ENCODE results near the gene PIGV.
"Not testable (repeated sequence)": the region's sequence is repeated elsewhere in the genome, so short reads cannot be mapped to it uniquely, and the experiment has no call there.

The PIGV gene

DNA sequence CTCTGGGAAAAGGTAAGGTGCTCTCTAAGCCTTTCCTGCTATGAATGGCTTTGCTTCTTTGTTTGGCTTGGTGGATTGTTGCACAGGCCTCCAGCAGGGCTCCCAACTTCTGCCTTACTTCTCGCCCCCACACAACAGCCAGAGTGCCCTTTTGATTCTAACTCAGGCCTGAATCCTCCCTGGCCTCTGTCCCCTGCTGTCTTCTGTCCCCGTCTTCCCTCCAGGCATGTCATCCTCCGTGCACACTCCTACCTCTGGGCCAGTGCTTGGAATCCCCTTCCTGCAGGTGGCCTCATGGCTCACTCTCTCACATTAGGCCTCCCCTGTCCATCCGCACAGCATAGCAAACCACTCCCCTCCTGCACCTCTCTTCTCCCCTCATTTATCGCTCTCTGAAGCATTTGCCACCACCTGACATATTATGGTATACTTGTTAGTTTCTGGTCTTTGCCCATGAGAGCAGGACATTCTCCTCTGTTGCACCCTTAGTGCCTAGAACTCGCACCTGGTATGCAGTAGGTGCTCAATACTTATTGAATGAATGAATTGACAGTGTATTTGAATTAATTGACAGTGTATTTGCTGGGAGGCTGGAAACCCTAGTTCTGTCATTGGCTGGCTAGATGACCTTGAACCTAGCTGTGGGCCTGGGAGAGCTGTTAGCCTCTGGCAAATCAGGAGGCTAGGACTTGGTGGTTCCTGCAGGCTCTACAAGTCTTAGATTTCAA is 41.6 kb downstream of the PIGV start:
- in situ Hi-C loops (cut with HindIII; ENCODE audit: low sequenced_read_pairs) = no loop called here

DNA sequence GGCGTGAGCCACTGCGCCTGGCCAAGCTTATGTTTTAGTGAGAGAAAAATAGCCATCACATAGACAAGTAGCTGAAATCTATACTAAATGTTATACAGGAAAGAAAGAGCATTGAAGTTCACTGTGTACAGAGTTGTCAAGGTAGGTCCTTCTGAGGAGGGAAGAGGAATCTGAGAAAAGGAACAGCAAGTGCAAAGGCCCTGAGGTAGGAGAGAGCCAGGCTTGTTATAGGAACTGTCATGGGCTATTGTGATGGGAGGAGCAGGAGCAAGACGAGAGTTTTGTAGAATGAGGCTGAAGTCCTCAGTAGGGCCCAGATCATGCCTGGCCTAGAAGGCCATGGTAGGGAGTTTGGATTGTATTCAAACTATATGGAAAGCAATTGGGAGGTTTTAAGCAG is 43.3 kb downstream of the PIGV start:
- in situ Hi-C loops (cut with HindIII; ENCODE audit: low sequenced_read_pairs) = no loop called here

DNA sequence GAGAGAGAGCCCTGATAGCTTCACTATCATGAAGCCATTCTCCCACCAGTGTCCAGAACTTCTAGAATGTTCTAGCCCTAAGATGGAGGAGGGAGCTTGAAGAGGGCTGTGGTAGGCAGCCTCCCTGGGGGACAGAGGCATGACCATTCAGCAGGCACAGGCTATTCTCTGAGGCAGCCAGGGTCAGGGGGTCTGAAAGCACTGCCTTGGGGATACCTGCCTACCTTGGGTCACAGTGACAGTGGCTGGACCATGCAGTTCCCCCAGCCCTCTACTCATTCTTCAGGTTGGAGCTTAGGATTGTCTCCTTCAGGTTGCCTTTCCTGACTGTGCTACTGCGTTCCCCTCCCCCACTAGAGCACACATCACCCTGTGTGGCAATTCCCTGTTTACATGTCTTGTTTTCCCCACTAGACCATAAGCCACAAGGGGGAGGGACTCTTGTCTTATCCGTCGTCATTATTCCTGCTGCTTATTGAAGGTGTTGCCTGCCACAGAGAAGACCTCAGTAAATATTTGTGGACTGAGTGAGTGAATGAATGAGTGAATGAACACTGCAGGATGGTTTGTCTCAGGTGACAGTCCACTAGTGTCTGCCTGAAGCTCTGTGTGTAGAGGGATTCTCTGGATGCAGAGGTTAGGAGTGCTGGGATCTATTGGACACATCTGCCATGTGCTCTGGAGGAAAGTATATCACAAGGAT is 43.9 kb downstream of the PIGV start:
- in situ Hi-C loops (cut with HindIII; ENCODE audit: low sequenced_read_pairs) = no loop called here

DNA sequence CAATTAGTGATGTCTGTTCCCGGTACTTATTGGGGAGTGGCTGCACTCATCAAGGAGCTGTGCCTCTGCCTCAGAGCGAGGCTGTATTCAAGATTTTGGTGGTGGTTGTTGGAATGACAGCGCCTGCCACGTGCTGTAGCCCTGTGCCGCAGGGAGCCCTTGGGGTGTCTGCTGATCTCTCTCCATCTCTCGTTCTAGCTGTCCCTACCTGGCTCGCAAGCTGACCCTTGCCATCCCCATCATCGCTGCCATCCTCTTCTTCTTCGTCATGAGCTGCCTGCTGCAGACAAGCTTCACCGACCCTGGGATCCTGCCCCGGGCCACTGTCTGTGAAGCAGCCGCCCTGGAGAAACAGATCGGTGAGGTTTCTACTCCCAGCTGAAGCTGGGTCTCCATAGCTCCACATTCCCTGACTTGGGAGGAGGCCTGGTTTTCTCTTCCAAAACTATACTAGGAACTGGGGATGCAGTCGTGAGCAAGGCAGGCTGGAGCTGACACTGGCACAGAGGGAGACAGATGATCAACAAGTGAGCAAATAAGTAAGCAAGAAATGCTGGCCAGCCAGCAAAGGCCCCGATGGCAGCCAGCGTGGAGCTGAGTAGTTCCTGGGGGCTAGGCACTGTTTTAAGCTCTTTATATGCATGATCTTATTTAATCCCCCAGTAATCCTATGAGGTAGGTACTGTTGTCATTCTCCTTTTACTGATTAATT is 44.7 kb downstream of the PIGV start:
- in situ Hi-C loops (cut with HindIII; ENCODE audit: low sequenced_read_pairs) = no loop called here

DNA sequence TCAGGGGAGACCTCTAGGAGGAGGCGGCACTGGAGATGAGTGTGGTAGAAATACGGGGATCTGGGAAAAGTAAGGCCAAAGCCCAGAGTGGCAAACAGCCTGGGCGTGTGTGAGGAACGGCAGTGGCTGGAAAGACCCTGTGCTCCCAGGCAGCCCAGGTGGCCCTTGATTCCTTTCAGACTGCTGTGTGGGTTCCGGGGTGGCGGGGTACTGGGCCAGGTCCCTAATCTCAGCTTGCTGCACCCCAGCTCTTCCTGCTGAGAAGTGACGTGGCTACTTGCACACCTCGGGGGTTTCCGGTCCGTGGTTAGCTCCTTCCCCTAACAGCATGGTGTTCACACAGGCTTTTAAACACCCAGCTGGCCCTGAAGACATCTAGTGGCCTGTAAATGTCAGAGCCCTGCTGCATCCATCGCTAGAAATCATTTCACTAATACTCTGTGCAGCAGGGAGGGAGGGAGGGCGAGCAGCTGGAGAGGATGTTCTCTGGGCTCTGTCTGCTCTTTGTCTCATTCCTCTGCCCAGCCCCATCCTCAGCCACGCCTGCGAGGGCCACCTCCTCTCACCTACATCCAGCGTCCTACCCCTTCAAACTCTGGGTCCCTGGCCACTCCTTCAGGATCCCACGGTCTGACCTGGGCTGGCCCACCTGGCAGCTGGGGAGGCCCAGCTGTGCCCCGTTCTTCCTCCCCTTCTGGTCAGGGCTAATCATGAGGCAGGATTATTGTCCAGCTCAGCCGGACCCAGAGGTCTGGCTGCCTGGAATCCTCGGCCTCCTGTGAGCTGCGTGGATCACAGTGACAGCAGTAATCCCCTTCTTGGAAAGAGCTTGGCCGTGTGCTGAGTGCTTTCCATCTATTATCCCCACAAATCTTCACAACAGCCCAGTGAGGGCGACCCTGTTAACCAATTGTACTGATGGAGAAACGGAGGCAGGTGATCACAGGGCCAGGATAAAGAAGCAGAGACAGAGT is 46.0 kb downstream of the PIGV start:
- in situ Hi-C loops (cut with HindIII; ENCODE audit: low sequenced_read_pairs) = no loop called here

DNA sequence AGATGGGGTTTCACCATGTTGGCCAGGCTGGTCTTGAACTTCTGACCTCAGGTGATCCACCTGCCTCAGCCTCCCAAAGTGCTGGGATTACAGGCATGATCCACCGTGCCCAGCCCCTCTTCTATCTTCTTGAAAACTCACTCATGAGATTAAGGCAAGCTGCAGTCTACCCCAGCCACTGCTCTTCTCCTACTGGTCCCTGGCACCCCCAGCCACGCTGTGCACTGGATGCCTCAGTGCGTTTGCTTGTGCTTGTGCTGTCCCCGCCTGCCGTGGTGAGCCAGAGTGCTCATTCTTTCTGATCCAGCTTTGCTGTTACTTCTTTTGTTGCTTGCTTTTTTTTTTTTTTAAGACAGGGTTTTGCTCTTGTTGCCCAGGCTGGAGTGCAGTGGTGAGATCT is 49.9 kb downstream of the PIGV start:
- in situ Hi-C loops (cut with HindIII; ENCODE audit: low sequenced_read_pairs) = not testable (repeated sequence)

DNA sequence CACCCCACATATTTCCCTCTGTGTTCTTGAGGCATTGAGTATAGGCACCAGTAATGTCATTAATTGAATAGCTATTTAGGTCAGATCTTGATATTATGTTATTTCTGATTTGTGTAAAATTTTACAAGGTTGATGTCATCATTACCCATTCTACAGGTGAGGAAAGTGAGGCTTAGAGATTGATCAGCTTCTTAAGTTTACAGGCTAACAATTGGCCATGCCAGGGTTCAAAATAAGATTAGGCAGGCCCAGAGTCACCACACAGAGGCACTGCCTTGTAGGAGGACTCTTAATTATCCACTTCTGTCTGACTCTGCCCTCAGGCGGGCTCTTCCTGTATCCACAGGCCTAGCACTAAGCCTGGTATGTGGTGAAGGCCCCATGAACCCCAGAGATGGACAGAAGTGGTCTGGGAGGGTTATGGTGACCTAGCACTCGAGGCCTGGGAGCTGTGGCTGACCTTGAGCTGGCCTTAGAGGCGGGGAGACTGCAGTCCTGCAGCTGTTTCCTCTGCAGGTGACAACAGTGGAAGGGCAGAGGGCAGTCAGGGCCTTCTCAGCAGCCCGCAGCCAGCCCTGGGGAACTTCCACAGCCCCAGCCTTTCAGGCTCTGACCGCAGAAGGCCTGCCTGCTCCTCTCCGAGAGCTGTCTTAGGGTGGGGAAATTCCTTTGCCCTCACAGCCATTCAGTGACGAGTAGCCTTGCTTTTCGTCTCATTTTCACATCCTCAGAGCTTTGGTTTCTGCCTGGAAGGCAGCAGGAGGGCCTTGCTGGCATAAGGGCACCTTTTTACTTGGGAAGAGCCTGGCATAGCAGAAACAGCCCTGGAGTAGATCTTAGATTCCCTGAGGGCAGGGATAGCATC is 51.0 kb downstream of the PIGV start:
- in situ Hi-C loops (cut with HindIII; ENCODE audit: low sequenced_read_pairs) = no loop called here

DNA sequence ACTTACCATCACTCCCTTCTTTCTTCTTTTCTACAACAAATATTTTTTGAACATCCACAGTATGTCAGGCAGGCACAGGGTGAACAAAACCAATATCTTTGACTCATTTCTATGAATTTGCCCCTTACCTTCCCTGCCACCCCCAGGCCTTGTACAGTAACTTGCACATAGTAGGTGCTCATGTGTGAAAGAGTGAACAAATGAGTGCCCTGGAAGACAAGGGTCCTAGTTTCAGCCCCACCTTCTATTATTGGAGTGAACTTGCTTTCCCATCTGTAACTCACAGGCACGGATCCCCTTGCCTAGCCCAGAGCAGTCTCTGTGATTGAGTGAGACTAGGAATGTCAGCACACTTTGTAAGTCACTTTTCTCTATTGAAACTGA is 51.6 kb downstream of the PIGV start:
- in situ Hi-C loops (cut with HindIII; ENCODE audit: low sequenced_read_pairs) = no loop called here

DNA sequence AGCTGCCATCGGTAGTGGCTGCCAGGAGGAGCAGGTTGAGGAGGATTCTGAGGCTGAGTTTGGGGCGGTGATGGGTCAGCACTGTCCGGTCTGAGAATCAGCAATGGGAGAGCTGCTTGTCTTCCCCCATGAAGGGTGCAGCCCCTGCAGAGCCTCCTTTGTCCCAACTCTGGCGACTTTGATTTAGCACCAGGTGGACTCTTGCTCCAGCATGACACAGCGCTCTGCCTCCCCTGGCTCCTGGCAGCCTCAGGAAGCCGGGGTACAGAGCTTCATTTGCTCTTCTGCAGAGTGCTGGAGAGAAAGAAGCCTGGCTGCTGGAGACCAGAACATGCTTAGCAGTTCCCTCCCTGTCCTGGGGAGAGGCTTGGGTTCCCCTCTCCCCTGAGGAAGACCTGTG is 52.0 kb downstream of the PIGV start:
- in situ Hi-C loops (cut with HindIII; ENCODE audit: low sequenced_read_pairs) = no loop called here

DNA sequence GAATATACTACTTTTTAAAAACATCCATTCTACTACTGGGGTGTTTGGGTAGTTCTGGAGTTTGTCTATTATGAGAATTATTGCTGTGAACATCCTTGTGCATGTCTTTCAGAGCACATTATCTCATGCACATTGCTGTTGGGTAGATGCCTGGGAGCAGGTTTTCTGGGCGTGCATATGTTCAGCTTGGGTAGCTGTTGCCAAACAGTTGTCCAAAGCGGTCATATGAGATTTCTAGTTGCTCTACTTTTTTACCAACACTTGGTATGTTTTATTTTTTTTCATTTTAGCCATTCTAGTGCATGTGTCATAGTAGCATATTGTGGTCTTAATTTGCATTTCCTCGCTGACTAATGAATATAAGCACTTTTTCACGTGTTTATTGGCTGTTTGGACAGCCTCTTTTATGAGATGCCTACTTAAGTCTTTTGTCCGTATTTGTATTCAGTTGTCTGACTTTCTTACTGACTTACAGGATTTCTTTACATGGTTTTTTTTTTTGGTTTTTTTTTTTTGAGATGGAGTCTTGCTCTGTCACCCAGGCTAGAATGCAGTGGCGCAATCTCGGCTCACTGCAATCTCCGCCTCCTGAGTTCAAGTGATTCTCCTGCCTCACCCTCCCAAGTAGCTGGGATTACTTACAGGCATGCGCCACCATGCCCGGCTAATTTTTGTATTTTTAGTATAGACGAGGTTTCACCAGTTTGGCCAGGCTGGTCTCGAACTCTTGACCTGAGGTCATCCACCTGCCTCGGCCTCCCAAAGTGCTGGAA is 56.9 kb downstream of the PIGV start:
- in situ Hi-C loops (cut with HindIII; ENCODE audit: low sequenced_read_pairs) = no loop called here

DNA sequence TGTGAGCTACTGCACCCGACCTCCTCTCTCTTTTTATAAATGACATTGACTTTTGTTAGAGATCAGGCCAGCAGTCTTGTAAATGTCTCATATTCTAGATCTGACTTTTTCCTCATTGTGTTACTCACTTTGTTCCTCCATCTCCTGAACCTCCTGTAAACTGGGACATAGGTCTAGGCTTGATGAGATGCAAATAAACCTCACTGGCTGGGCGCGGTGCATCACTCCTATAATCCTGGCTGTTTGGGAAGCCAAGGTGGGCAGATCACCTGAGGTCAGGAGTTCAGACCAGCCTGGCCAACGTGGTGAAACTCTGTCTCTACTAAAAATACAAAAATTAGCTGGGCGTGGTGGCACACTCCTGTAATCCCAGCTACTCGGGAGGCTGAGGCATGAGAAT is 60.1 kb downstream of the PIGV start:
- in situ Hi-C loops (cut with HindIII; ENCODE audit: low sequenced_read_pairs) = not testable (repeated sequence)

Measured in endothelial cell of hepatic sinusoid (primary cell).